Activated naive CD4-positive, alpha-beta T cell treated with anti-CD3 and anti-CD28 coated beads for 36 hours (primary cell): Measurements from ENCODE around the gene BRSK2. TPM values are rescaled to one million over a fixed set of nuclear protein-coding genes. Genes with fewer than 3 reads are reported as not detected.
"Not testable (repeated sequence)": the region's sequence is repeated elsewhere in the genome, so short reads cannot be mapped to it uniquely, and the experiment has no call there.

Source experiments
- CTCF ChIA-PET: fragments of 350-600 bp; sonication (Branson Sonifier 250); formaldehyde crosslinking; loops from one replicate; lab custom pipeline; 2021; ENCODE audit warnings: antibody characterized with exemption; lab: Charles Lee
- DNase-seq: peaks from one replicate; pipeline ENCODE4 v3.0.0-alpha.2; 2020
- H3K27ac Mint-ChIP-seq: one replicate; pipeline ENCODE4 v1.8.0; 2021; ENCODE audit warnings: mild to moderate bottlenecking, mixed read lengths
- H3K27me3 Mint-ChIP-seq: one replicate; pipeline ENCODE4 v1.8.0; 2021; ENCODE audit warnings: low read depth, mixed read lengths
- H3K36me3 Mint-ChIP-seq: one replicate; pipeline ENCODE4 v1.8.0; 2021; ENCODE audit warnings: low read depth, mixed read lengths
- H3K4me1 Mint-ChIP-seq: one replicate; pipeline ENCODE4 v1.8.0; 2021; ENCODE audit warnings: low read depth, mixed read lengths
- H3K4me3 Mint-ChIP-seq: one replicate; pipeline ENCODE4 v1.8.0; 2021; ENCODE audit warnings: mild to moderate bottlenecking, moderate library complexity, mixed read lengths
- H3K9me3 Mint-ChIP-seq: one replicate; pipeline ENCODE4 v1.8.0; 2021; ENCODE audit warnings: mixed read lengths
- intact Hi-C: fragments of 100-400 bp; cut with micrococcal nuclease; formaldehyde crosslinking; loops from one replicate; pipeline ENCODE4 v1.15.1; 2023
- total RNA-seq, 2 experiments: library from RNA; stranded (reverse); gene quantifications; one replicate each; pipeline ENCODE4 v1.2.3, GENCODE V29; 2021

BRSK2 gene
- total RNA-seq, 2 experiments from 2014 or later = 0.17 to 0.44 TPM

GRCh38 chr11:1412377-1413095 lies 22.8 kb downstream of the BRSK2 start:
- CTCF ChIA-PET = no interaction called here

GRCh38 chr11:1414650-1415049 lies 24.9 kb downstream of the BRSK2 start:
- CTCF ChIA-PET = no interaction called here
- intact Hi-C loops = no loop called here
- no peak overlapping the region for H3K4me3 Mint-ChIP-seq
- DNase-seq = no peak
- H3K27me3 Mint-ChIP-seq = no peaks in the 10 kb centered on the region
- H3K4me1 Mint-ChIP-seq = no peaks in the 10 kb centered on the region
- no peak overlapping the region for H3K27ac Mint-ChIP-seq
- H3K9me3 Mint-ChIP-seq = peaks cover 17% of the 10 kb centered on the region
- peaks cover 4% of the 10 kb centered on the region for H3K36me3 Mint-ChIP-seq

More at GRCh38 chr11:1412377-1413095, 22.8 kb downstream of the BRSK2 start:
- no peaks in the 10 kb centered on the region for H3K27me3 Mint-ChIP-seq
- peaks cover 2% of the 10 kb centered on the region for H3K36me3 Mint-ChIP-seq
- H3K4me3 Mint-ChIP-seq = no peak overlapping the region
- no peak for DNase-seq
- H3K9me3 Mint-ChIP-seq = peaks cover 4% of the 10 kb centered on the region
- intact Hi-C loops = no loop called here
- no peaks in the 10 kb centered on the region for H3K4me1 Mint-ChIP-seq
- no peak overlapping the region for H3K27ac Mint-ChIP-seq

- intact Hi-C loops = no loop called here
- Mint-ChIP-seq H3K36me3 (peaks cover 4% of the 10 kb centered on the region), H3K9me3 (peaks cover 20% of the 10 kb centered on the region), H3K27ac (no peak overlapping the region), H3K4me3 (no peak overlapping the region), H3K27me3 (no peaks in the 10 kb centered on the region), H3K4me1 (no peaks in the 10 kb centered on the region)
- no peak for DNase-seq
- CTCF ChIA-PET = no interaction called here
Observed at GRCh38 chr11:1415631-1416030, 25.9 kb downstream of the BRSK2 start.

GRCh38 chr11:1418192-1418795 lies 28.6 kb downstream of the BRSK2 start:
- H3K4me1 Mint-ChIP-seq, H3K4me3 Mint-ChIP-seq, DNase-seq, H3K27me3 Mint-ChIP-seq, H3K36me3 Mint-ChIP-seq, intact Hi-C loops, CTCF ChIA-PET: not testable (repeated sequence)
- H3K27ac Mint-ChIP-seq = peak overlapping the region; percentile 73
- peaks cover 20% of the 10 kb centered on the region for H3K9me3 Mint-ChIP-seq

DNA sequence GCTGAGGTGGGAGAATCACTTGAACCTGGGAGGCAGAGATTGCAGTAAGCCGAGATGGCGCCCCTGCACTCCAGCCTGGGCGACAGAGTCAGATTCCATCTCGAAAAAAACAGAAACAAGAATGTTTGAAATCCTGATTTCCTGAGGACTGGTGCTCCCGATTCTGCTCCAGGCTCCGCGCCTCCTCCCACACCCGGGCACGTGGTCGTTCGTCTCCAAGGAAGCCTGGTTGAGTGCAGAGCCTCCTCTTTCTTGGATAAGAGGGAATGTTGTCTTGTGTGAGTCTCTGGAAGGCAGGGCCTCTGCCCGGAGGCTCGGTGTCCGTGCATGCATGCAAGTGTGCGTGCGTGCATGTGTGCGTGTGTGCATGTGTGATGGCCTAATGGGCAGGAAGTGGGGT lies 30.1 kb downstream of the BRSK2 start:
- intact Hi-C loops = no loop called here
- Mint-ChIP-seq H3K27ac (no peak overlapping the region), H3K4me3 (no peak overlapping the region), H3K9me3 (peaks cover 20% of the 10 kb centered on the region), H3K27me3 (no peaks in the 10 kb centered on the region), H3K4me1 (no peaks in the 10 kb centered on the region), H3K36me3 (peaks cover 4% of the 10 kb centered on the region)
- CTCF ChIA-PET = no interaction called here
- no peak for DNase-seq

- no peak for DNase-seq
- no peaks in the 10 kb centered on the region for H3K27me3 Mint-ChIP-seq
- H3K36me3 Mint-ChIP-seq = peaks cover 4% of the 10 kb centered on the region
- no peak overlapping the region for H3K27ac Mint-ChIP-seq
- peaks cover 20% of the 10 kb centered on the region for H3K9me3 Mint-ChIP-seq
- H3K4me3 Mint-ChIP-seq = no peak overlapping the region
- H3K4me1 Mint-ChIP-seq = no peaks in the 10 kb centered on the region
- intact Hi-C loops = no loop called here
- CTCF ChIA-PET = no interaction called here
Observed at GRCh38 chr11:1421291-1421690, 31.6 kb downstream of the BRSK2 start.

DNA sequence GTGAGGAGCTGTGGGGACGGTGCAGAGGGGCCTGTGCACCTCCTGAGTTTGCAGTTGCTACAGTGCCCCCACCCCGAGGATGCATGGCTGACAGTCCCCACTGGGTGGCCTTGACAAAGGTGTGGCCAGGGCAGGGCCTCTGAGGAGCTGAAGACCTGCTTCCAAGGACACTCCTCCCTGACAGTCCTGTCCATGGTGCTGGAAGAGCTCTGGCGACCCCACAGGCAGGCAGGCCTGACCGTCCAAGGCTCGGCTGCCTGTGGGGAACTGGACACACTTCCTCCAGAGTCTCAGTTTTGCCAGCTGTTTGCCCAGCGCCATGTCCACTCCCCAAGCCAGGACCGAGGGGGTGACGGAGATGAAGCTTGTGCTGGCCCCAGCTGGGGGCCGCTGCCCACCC lies 32.7 kb downstream of the BRSK2 start:
- Mint-ChIP-seq H3K4me3 (no peak overlapping the region), H3K27ac (no peak overlapping the region), H3K4me1 (no peaks in the 10 kb centered on the region), H3K36me3 (peaks cover 2% of the 10 kb centered on the region), H3K27me3 (no peaks in the 10 kb centered on the region), H3K9me3 (peaks cover 16% of the 10 kb centered on the region)
- intact Hi-C loops = no loop called here
- CTCF ChIA-PET = no interaction called here
- DNase-seq = no peak

GRCh38 chr11:1422981-1423380 lies 33.2 kb downstream of the BRSK2 start:
- no peak overlapping the region for H3K27ac Mint-ChIP-seq
- no peak overlapping the region for H3K4me3 Mint-ChIP-seq
- peaks cover 2% of the 10 kb centered on the region for H3K36me3 Mint-ChIP-seq
- H3K4me1 Mint-ChIP-seq = no peaks in the 10 kb centered on the region
- CTCF ChIA-PET = no interaction called here
- DNase-seq = no peak
- H3K27me3 Mint-ChIP-seq = no peaks in the 10 kb centered on the region
- intact Hi-C loops = no loop called here
- H3K9me3 Mint-ChIP-seq = peaks cover 15% of the 10 kb centered on the region

DNA sequence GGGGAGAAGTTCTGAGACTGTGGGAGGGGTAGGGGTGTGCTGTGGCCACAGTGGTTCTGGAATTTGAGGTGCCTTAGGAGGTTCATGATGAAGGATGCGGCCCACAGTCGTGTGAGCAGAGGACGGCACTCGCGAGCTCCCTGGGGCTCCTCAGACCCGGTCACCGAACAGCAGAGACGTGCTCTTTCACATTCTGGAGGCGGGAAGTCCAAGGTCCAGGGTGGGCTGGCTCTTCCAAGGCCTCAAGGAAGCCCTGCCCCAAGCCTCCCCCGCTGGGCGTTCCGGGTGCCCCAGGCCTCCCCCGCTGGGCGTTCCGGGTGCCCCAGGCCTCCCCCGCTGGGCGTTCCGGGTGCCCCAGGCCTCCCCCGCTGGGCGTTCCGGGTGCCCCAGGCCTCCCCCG lies 33.7 kb downstream of the BRSK2 start:
- H3K4me3 Mint-ChIP-seq, H3K36me3 Mint-ChIP-seq, DNase-seq, intact Hi-C loops, H3K27ac Mint-ChIP-seq, H3K27me3 Mint-ChIP-seq, H3K4me1 Mint-ChIP-seq, CTCF ChIA-PET: not testable (repeated sequence)
- peaks cover 12% of the 10 kb centered on the region for H3K9me3 Mint-ChIP-seq

GRCh38 chr11:1425006-1425405 lies 35.3 kb downstream of the BRSK2 start:
- DNase-seq = no peak
- Mint-ChIP-seq H3K4me3 (no peak overlapping the region), H3K4me1 (no peaks in the 10 kb centered on the region), H3K9me3 (peaks cover under 1% of the 10 kb centered on the region), H3K36me3 (no peaks in the 10 kb centered on the region), H3K27ac (no peak overlapping the region), H3K27me3 (no peaks in the 10 kb centered on the region)
- intact Hi-C loops = no loop called here
- CTCF ChIA-PET = no interaction called here

DNA sequence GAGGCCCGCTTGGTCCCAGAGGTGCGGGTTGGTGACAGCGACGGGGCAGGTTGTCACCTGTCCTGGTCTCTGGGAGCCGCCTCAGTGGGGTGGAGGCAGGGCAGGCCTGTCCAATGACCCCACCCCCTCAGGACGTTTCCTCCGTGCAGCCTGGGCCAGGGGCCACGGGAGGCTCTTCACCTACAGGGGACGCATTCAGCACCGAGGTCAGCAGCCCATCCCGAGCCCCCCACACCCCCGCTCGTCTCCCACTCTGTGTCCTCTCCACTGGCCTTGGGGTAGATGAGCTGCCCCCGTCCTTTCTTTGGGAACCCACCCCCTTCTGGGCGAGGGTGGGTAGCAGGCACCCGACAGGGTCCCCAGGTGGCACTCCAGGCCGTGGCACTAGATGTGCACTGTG lies 35.7 kb downstream of the BRSK2 start:
- Mint-ChIP-seq H3K27ac (no peak overlapping the region), H3K4me1 (no peaks in the 10 kb centered on the region), H3K9me3 (no peaks in the 10 kb centered on the region), H3K4me3 (no peak overlapping the region), H3K27me3 (no peaks in the 10 kb centered on the region), H3K36me3 (no peaks in the 10 kb centered on the region)
- intact Hi-C loops = no loop called here
- CTCF ChIA-PET = no interaction called here
- no peak for DNase-seq

DNA sequence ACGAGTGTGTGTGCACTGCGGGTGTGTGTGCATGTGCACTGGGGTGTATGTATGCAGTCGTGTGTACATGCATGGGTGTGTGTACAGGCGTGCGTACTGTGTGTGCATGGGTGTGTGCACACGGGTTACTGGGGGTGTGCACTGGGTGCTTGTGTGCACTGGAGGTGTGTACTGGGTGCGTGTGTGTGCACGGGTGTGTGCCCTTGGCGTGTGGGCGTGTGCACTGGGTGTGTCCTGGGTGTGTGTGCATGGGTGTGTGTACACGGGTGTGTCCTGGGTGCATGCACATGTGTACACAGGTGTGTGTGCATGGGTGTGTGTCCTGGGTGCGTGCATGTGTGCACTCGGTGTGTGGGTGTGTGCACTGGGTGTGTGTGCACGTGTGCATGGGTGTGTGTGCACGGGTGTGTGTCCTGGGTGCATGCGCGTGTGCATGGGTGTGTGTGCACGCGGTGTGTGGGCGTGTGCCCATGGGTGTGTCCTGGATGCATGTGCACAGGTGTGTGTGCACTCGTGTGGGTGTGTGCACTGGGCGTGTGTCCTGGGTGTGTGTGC lies 39.1 kb downstream of the BRSK2 start:
- no peak for DNase-seq
- Mint-ChIP-seq H3K27ac (no peak overlapping the region), H3K27me3 (no peaks in the 10 kb centered on the region), H3K9me3 (no peaks in the 10 kb centered on the region), H3K4me1 (no peaks in the 10 kb centered on the region), H3K36me3 (no peaks in the 10 kb centered on the region), H3K4me3 (no peak overlapping the region)
- CTCF ChIA-PET = no interaction called here
- intact Hi-C loops = no loop called here

- no peaks in the 10 kb centered on the region for H3K9me3 Mint-ChIP-seq
- intact Hi-C loops = no loop called here
- no peak overlapping the region for H3K4me3 Mint-ChIP-seq
- no peak for DNase-seq
- H3K27ac Mint-ChIP-seq = no peak overlapping the region
- no peaks in the 10 kb centered on the region for H3K36me3 Mint-ChIP-seq
- CTCF ChIA-PET = no interaction called here
- H3K4me1 Mint-ChIP-seq = no peaks in the 10 kb centered on the region
- H3K27me3 Mint-ChIP-seq = no peaks in the 10 kb centered on the region
Observed at GRCh38 chr11:1433568-1433967, 43.8 kb downstream of the BRSK2 start.
